Skeletal muscle tissue (tissue), 4 donors: ENCODE results near the gene SHROOM1. TPM values are rescaled to one million over a fixed set of nuclear protein-coding genes. Genes with fewer than 3 reads are reported as not detected.
A peak's percentile ranks its signal among the peaks of the same experiment; 100 is the strongest.

Experiments used
- H3K27ac ChIP-seq: one replicate; pipeline ENCODE4 v1.7.0; 2013; ENCODE audit warnings: mild to moderate bottlenecking, low read depth, low read length, inconsistent platforms
- H3K27me3 ChIP-seq, 3 donors: one replicate each; pipeline ENCODE4 v1.7.0; 2013; ENCODE audit warnings: low read length in 3 of 3; ENCODE audit not compliant: control insufficient read depth in 3 of 3, insufficient read depth in 3 of 3
- H3K36me3 ChIP-seq, 3 donors: one replicate each; pipeline ENCODE4 v1.7.0; 2013; ENCODE audit warnings: low read length in 3 of 3; ENCODE audit not compliant: control insufficient read depth in 3 of 3, insufficient read depth in 3 of 3
- H3K4me1 ChIP-seq, 3 donors: one replicate each; pipeline ENCODE4 v1.7.0; 2013; ENCODE audit warnings: low read length in 3 of 3, mild to moderate bottlenecking in 3 of 3; ENCODE audit not compliant: control insufficient read depth in 3 of 3, insufficient read depth in 3 of 3
- H3K4me3 ChIP-seq, 3 donors: one replicate each; pipeline ENCODE4 v1.7.0; 2013; ENCODE audit warnings: low read length in 3 of 3
- H3K9ac ChIP-seq, 3 donors: one replicate each; pipeline ENCODE4 v1.7.0; 2013; ENCODE audit warnings: low read length in 3 of 3, mild to moderate bottlenecking in 3 of 3, moderate library complexity in 2 of 3, low read depth in 1 of 3
- H3K9me3 ChIP-seq, 3 donors: one replicate each; pipeline ENCODE4 v1.7.0; 2013; ENCODE audit warnings: low read length in 3 of 3; ENCODE audit not compliant: control insufficient read depth in 3 of 3
- total RNA-seq: library from RNA; depleted of rRNA; stranded (reverse); fragments of >200 nt; gene quantifications from one replicate; pipeline ENCODE4 v1.2.3, GENCODE V29; 2014
- donor health status: Osteomylitis.

Gene SHROOM1
- total RNA-seq, 1 donor from 2014 or later: 1.6 TPM

DNA sequence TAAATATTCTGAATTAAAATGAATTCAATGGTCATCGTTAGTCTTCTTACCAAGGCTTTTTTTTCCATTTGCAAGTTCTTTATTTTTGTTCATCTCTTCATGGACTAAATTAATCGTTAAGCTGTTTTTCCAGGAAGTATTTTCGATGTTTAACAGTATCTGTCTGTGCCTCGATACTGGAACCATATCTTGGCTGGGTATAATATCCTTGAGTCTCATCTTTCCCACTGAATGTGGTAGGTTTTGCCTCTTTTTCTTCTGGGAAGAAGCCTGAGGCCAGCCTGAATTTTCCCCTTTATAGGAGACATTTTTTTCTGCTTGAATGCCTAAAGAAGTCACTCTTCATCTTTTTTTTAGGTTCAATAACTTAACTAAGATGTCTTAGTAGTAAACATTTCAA, 49.4 kb downstream of the SHROOM1 start:
- no peak overlapping the region for H3K27ac ChIP-seq
- no peak overlapping the region for H3K9ac ChIP-seq
- no peaks in the 10 kb centered on the region for H3K36me3 ChIP-seq
- H3K9me3 ChIP-seq: no peaks in the 10 kb centered on the region
- H3K4me1 ChIP-seq: peaks cover 9 to 18% (median 11%) of the 10 kb centered on the region in 3 donors
- peaks cover 0 to 13% (median 8%) of the 10 kb centered on the region in 3 donors for H3K27me3 ChIP-seq
- no peak overlapping the region for H3K4me3 ChIP-seq

DNA sequence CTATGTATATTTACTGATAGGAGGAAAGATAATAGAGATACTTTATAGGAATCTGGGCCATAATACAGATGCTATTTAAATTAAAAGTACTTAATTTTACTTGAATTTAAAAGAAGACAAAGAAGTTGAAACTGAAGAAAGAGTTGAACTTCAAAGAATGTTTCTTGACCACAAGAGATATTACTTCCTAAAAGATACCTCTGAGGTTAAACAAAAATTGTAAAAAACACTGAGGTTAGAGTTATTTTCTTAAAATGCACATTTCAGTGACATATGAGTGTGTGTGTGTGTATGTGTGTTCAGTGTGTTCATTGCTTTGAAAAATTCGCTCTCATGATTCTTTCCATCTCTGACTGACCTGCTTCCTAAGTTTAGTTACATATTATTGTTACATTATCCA, 49.9 kb downstream of the SHROOM1 start:
- H3K9ac ChIP-seq: no peak overlapping the region

DNA sequence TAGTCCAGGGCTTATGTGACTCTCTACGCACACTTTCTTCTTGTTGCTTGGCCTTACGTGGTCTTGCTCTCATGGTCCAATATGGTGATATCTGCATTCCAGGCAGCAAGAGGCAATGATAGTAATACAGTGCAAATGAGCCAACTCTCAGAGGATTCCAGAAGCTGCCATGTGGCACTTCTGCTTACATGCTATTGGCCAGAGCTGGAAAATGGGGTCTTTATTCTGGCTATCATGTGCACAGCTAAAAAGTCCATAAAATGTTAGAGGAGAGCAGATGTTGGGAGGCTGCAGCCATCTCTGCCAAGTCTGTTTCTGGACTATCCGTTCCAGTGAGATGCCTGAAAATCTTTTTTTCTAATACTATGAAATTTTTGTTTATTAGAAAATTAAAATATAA, 50.5 kb downstream of the SHROOM1 start:
- H3K4me1 ChIP-seq: peaks cover 15 to 27% (median 16%) of the 10 kb centered on the region in 3 donors
- H3K36me3 ChIP-seq: no peaks in the 10 kb centered on the region
- no peak overlapping the region for H3K9ac ChIP-seq

More for the DNA sequence above, 49.9 kb downstream of the SHROOM1 start:
- H3K4me3 ChIP-seq: no peak overlapping the region
- peaks cover 0 to 13% (median 8%) of the 10 kb centered on the region in 3 donors for H3K27me3 ChIP-seq
- H3K4me1 ChIP-seq: peaks cover 10 to 21% (median 12%) of the 10 kb centered on the region in 3 donors
- H3K36me3 ChIP-seq: no peaks in the 10 kb centered on the region
- H3K27ac ChIP-seq: no peak overlapping the region
- no peaks in the 10 kb centered on the region for H3K9me3 ChIP-seq

DNA sequence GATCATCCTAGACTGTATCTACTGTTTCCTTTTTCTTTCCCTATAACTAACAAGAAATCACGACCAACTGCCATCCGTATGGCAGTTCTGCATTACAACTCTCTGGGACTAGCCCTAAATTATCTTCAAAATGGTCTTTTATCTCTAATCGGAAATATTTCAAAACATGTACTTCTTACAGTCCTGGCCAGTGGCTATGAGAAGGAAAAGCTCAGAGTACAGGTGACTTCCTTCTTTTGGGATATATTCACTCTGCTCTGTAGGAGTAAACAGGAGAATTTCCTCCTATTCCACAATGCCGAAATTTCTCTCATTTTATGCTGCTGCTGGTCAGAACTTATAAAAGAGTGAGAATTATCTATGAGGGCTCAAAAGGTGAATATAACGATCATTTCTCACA, 51.6 kb downstream of the SHROOM1 start:
- peaks cover 0 to 9% (median 8%) of the 10 kb centered on the region in 3 donors for H3K27me3 ChIP-seq
- H3K4me3 ChIP-seq: no peak overlapping the region
- no peaks in the 10 kb centered on the region for H3K9me3 ChIP-seq
- H3K9ac ChIP-seq: no peak overlapping the region
- peaks cover 23 to 37% (median 26%) of the 10 kb centered on the region in 3 donors for H3K4me1 ChIP-seq
- no peak overlapping the region for H3K27ac ChIP-seq
- H3K36me3 ChIP-seq: no peaks in the 10 kb centered on the region

More for the DNA sequence above, 50.5 kb downstream of the SHROOM1 start:
- Histone ChIP-seq H3K9me3 (no peaks in the 10 kb centered on the region), H3K27me3 (peaks cover 0 to 9% (median 8%) of the 10 kb centered on the region in 3 donors), H3K4me3 (no peak overlapping the region), H3K27ac (no peak overlapping the region)

DNA sequence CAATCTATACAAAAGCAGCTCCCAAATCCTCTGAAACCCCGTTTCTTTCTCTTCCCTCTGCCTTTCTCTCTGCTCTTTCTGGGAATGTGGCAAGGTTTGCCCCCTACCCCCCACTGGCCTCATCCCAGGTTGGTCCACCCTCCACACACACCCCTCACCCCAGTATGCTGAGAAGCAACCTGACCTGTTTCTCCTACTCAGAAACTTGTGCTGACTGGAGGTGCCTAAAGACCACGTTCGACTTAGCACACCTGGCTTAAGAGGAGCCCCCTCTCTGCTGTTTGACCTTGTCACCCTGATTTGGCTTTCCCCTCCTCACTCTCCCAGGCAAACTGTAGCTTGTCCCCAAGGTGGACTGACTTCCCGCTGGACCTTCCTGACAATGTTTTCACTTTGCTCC, 52.3 kb downstream of the SHROOM1 start:
- H3K27ac ChIP-seq: no peak overlapping the region
- H3K9me3 ChIP-seq: no peaks in the 10 kb centered on the region
- peaks cover 0 to 8% (median 4%) of the 10 kb centered on the region in 3 donors for H3K27me3 ChIP-seq
- peaks cover 24 to 40% (median 29%) of the 10 kb centered on the region in 3 donors for H3K4me1 ChIP-seq
- peak overlapping the region in 2 of 3 donors; percentile 74 to 85 for H3K9ac ChIP-seq
- no peaks in the 10 kb centered on the region for H3K36me3 ChIP-seq
- H3K4me3 ChIP-seq: peak overlapping the region; percentile 85 to 87 (median 85)

DNA sequence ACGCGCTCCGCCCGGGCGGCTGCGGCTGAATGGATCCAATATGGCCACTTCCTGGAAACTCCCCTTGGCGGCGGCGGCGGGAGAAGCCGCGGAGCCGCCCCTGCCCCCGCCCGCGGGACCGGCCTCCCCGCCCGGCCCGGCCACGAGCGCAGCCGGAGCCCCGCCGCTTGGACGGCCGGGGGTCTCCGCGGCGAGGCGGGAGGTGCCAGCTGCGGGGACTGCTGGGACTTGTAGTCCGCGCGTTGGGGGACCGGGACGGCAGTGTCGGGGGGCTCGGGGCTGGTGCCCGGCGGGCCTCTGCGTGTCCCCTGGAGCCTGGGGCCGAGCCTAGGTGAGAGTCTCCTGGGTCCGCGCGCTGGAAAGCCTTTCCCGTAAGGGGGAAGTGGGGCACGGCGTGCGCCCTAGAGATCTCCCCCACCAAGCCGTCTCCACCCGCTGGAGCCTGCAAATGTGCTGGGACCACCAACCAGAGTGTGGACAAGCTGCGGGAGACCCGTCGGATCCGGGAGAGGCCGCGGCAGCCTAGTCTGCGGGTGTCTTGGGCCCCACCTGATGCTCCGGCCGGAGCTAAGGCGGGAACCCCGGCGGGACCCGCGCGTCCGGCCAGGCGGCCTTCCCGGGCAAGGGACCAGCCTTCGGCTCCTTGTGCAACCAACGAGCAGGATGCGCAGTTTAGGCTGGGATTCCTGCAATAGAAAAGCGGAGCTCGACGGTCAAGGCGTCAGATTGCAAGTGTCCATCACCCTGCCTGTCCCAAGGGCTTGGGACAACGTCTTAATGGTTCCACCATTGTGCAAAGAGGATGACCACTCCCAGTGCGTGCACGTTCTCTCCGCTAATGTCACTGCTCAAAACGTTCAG, 53.0 kb downstream of the SHROOM1 start, which contains the start of gene SEPTIN8:
TSS of gene SEPTIN8 (minus strand) at position 31 of the 861 bp plus-strand sequence. CDS start 102 bp downstream, outside the sequence.
- H3K4me1 ChIP-seq: peaks cover 31 to 43% (median 36%) of the 10 kb centered on the region in 3 donors
- peak within 1 kb of the TSS; percentile 72 to 85 (median 74) for H3K9ac ChIP-seq
- no peaks in the 10 kb centered on the region for H3K36me3 ChIP-seq
- H3K27me3 ChIP-seq: peaks cover 0 to 8% (median 3%) of the 10 kb centered on the region in 3 donors
- H3K27ac ChIP-seq: peak within 1 kb of the TSS; percentile 70
- no peaks in the 10 kb centered on the region for H3K9me3 ChIP-seq
- H3K4me3 ChIP-seq: peak within 1 kb of the TSS; percentile 85 to 87 (median 85)

DNA sequence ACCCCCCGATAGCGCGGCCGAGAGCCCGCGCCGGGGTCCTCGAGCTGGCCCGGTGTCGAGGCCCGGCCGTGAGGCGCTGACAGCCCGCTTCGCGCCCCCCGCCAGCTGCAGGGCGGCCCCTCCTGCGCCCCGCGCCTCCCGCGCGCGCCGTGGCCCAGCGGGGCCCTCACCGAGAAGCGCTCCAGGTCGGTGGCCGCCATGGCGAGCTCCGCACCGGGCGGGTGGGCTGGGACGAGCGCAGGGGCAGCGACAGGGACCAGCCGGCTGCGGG, 53.6 kb downstream of the SHROOM1 start:
- Histone ChIP-seq H3K9me3 (no peaks in the 10 kb centered on the region), H3K27ac (peak overlapping the region; percentile 70), H3K9ac (peak overlapping the region; percentile 64 to 85 (median 65)), H3K4me1 (peaks cover 36 to 49% (median 41%) of the 10 kb centered on the region in 3 donors), H3K27me3 (peaks cover 0 to 8% (median 3%) of the 10 kb centered on the region in 3 donors), H3K36me3 (no peaks in the 10 kb centered on the region), H3K4me3 (peak overlapping the region; percentile 70 to 87 (median 85))

DNA sequence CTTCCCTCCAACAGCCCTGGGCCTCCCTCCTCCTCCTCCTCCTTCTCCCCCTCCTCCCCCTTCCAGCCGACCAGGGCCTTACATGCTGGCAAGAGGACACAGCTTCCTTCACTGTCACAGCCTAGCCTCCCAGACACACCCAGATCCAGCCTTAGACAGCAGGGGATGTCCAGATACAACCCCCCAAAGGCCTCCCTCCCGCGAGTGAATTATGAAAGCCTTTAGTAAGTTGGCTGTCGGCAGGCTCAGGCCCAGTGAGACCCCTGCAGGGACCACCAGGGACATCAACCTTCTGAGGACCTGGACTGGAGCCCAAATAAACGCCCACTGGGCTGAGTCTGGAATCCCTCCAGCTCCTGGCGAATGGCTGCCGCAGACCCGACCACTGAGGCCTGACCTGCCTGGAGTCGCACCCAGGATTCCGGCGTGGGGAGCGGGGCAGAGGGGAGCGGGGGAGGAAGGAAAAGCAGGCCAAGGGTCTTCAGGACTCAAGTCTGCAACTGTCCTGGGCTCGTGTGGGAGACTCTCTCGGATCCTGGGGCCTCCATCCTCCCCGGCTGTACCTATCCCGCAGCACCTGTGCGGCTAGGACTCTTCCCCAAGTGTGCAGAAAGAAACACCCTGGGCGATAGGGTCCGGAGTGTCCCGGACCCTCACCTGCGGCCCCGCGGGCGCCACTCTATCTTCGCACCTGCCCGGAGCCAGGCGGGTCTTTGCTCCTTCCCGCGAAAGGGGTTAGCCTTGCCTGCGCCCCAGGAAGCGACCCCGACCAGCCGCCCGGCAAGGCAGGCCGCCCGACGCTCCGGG, 54.1 kb downstream of the SHROOM1 start:
- Histone ChIP-seq H3K9me3 (no peaks in the 10 kb centered on the region), H3K27me3 (peaks cover 0 to 8% (median 3%) of the 10 kb centered on the region in 3 donors), H3K9ac (peak overlapping the region; percentile 64 to 85 (median 65)), H3K27ac (peak overlapping the region; percentile 70), H3K4me3 (peak overlapping the region; percentile 70 to 87 (median 85)), H3K36me3 (no peaks in the 10 kb centered on the region), H3K4me1 (peaks cover 41 to 54% (median 47%) of the 10 kb centered on the region in 3 donors)

DNA sequence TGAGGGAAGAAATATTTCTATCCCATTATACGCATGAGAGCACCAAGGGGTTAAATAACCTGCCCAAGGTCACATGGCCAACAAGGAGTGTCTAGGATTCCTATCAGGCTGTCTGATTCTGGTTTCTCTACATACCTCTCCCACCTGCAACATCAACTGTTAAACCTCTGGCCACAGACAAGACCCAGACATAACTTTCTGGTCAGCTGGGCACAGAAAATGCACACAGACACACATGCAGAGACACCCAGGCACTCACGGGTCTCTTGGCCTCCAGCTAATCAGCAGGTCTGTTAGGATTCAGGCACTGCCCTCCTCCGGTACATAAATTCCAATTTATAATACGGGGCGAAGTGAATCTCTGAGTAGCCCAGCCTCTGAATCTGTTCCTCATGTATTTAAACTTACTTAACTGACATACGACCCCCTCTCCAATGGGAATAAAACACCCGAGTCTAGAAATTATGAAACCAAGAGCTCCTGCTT, 54.9 kb downstream of the SHROOM1 start:
- H3K36me3 ChIP-seq: no peaks in the 10 kb centered on the region
- H3K4me3 ChIP-seq: peak overlapping the region in 2 of 3 donors; percentile 45 to 70
- H3K27me3 ChIP-seq: peaks cover 0 to 5% (median 3%) of the 10 kb centered on the region in 3 donors
- H3K4me1 ChIP-seq: peaks cover 49 to 62% (median 53%) of the 10 kb centered on the region in 3 donors
- no peaks in the 10 kb centered on the region for H3K9me3 ChIP-seq
- peak overlapping the region in 2 of 3 donors; percentile 4 to 35 for H3K9ac ChIP-seq
- H3K27ac ChIP-seq: peak overlapping the region; percentile 0
